Endothelial cell of umbilical vein (primary cell): Measurements from ENCODE around the gene CNTNAP2. TPM values are rescaled to one million over a fixed set of nuclear protein-coding genes. Genes with fewer than 3 reads are reported as not detected.

Experiments
- BruUV-seq: library from RNA; stranded (reverse); fragments of 400-500 nt; replicated peaks from 2 replicates; lab custom pipeline; 2021; lab: Mats Ljungman, UMichigan
- CTCF ChIA-PET: fragments of 300-600, 350-600 bp; sonication (Branson Sonifier 250); formaldehyde crosslinking; loops from one replicate; lab custom pipeline; 2021; ENCODE audit warnings: antibody characterized with exemption, inconsistent platforms; lab: Charles Lee
- POLR2A ChIA-PET: fragments of 300-600, 350-600 bp; sonication (Branson Sonifier 250); formaldehyde crosslinking; loops from one replicate; lab custom pipeline; 2021; ENCODE audit warnings: antibody characterized with exemption, inconsistent platforms; lab: Charles Lee
- DNase-seq: peaks from one replicate; pipeline ENCODE4 v3.0.0-alpha.2; 2011; ENCODE audit warnings: low read depth, low spot score
- FAIRE-seq: peaks from 2 replicates; lab custom pipeline; 2011; peaks lifted over from hg19 to GRCh38; lab: Jason Lieb, UNC
- H2AFZ ChIP-seq: 2 replicates; pipeline ENCODE4 v1.6.0; 2012; ENCODE audit warnings: low read depth, low read length, control low read depth, inconsistent platforms
- H3K27ac ChIP-seq: 2 replicates; pipeline ENCODE4 v1.5.1; 2011; ENCODE audit warnings: low read depth, mild to moderate bottlenecking, control low read depth, low read length, moderate library complexity; ENCODE audit not compliant: insufficient read depth
- H3K27me3 ChIP-seq, 2 experiments: 2 replicates each; pipeline versions ENCODE4 v1.6.0 to v1.6.1; 2011; ENCODE audit warnings: low read length in 2 of 2, mixed read lengths in 1 of 2; ENCODE audit not compliant: control insufficient read depth in 2 of 2, insufficient read depth in 2 of 2
- H3K36me3 ChIP-seq, 2 experiments: 2 replicates in 1 of 2; 3 replicates in 1 of 2; pipeline ENCODE4 v1.5.1; 2011; ENCODE audit warnings: low read length in 2 of 2, mild to moderate bottlenecking in 1 of 2, moderate library complexity in 1 of 2; ENCODE audit not compliant: control insufficient read depth in 2 of 2, insufficient read depth in 2 of 2; ENCODE audit errors: extremely low read depth in 1 of 2
- H3K4me1 ChIP-seq: 3 replicates; pipeline ENCODE4 v1.5.1; 2011; ENCODE audit warnings: mild to moderate bottlenecking, low read length; ENCODE audit not compliant: control insufficient read depth, insufficient read depth; ENCODE audit errors: extremely low read depth
- H3K4me2 ChIP-seq: 2 replicates; pipeline ENCODE4 v1.6.1; 2011; ENCODE audit warnings: low read length, control low read depth, mixed read lengths; ENCODE audit not compliant: insufficient read depth
- H3K4me3 ChIP-seq, 3 experiments: fragments of 200-600 bp in 1 of 3; sonication (generic), shearing (Covaris generic) in 1 of 3; replicated peaks in 1 of 3; 2 replicates each; pipeline ENCODE4 v1.5.1; 2011 to 2016; ENCODE audit warnings: control low read depth in 3 of 3, low read length in 3 of 3, mild to moderate bottlenecking in 2 of 3, inconsistent platforms in 1 of 3, low read depth in 1 of 3, moderate library complexity in 1 of 3; ENCODE audit not compliant: insufficient read depth in 1 of 3
- H3K79me2 ChIP-seq: 2 replicates; pipeline ENCODE4 v1.6.0; 2012; ENCODE audit warnings: low read length, inconsistent platforms; ENCODE audit not compliant: control insufficient read depth, insufficient read depth
- H3K9ac ChIP-seq: replicated peaks from 2 replicates; pipeline ENCODE3; 2011; ENCODE audit warnings: low read length, control low read depth; ENCODE audit not compliant: insufficient read depth; ENCODE audit errors: extremely low read depth
- H3K9me1 ChIP-seq: replicated peaks from 3 replicates; pipeline ENCODE4 v1.6.0; 2011; ENCODE audit warnings: mild to moderate bottlenecking, low read length; ENCODE audit not compliant: control insufficient read depth, insufficient read depth; ENCODE audit errors: extremely low read depth
- H3K9me3 ChIP-seq: replicated peaks from 2 replicates; pipeline ENCODE4 v1.5.1; 2012; ENCODE audit warnings: low read length, inconsistent platforms; ENCODE audit not compliant: control insufficient read depth, insufficient read depth
- H4K20me1 ChIP-seq: replicated peaks from 2 replicates; pipeline ENCODE3; 2011; ENCODE audit warnings: mild to moderate bottlenecking, low read length; ENCODE audit not compliant: control insufficient read depth, insufficient read depth; ENCODE audit errors: extremely low read depth
- EZH2 ChIP-seq: IDR thresholded peaks from 2 replicates; pipeline ENCODE4 v1.6.1; 2012; ENCODE audit warnings: borderline replicate concordance, low read depth, mild to moderate bottlenecking, moderate library complexity, low read length, inconsistent platforms; ENCODE audit not compliant: severe bottlenecking
- FOS ChIP-seq: IDR thresholded peaks from 2 replicates; pipeline ENCODE4 v1.6.1; 2011; ENCODE audit warnings: mild to moderate bottlenecking, low read length, moderate library complexity, borderline replicate concordance; ENCODE audit not compliant: insufficient read depth
- GATA2 ChIP-seq: IDR thresholded peaks from 2 replicates; pipeline ENCODE4 v1.7.0; 2011; ENCODE audit warnings: low read depth, mild to moderate bottlenecking, moderate library complexity, mixed read lengths, low read length; ENCODE audit not compliant: insufficient read length, insufficient read depth
- JUN ChIP-seq: IDR thresholded peaks from 2 replicates; pipeline ENCODE4 v1.6.1; 2011; ENCODE audit warnings: borderline replicate concordance, low read depth; ENCODE audit not compliant: insufficient read length, insufficient read depth
- MYC ChIP-seq: IDR thresholded peaks from one replicate; pipeline ENCODE4 v1.6.1; 2011; ENCODE audit warnings: mild to moderate bottlenecking, low read depth, low read length
- POLR2A ChIP-seq: IDR thresholded peaks from 2 replicates; pipeline ENCODE4 v1.6.1; 2012; ENCODE audit warnings: low read depth, mild to moderate bottlenecking, control low read depth, low read length
- POLR2AphosphoS5 ChIP-seq: IDR thresholded peaks from 2 replicates; pipeline ENCODE4 v1.6.1; 2012; ENCODE audit warnings: low read depth, mild to moderate bottlenecking, control low read depth, low read length, moderate library complexity; ENCODE audit not compliant: insufficient read depth
- dilution Hi-C: fragments of 300-500 bp; cut with MboI; formaldehyde crosslinking; loops from one replicate; pipeline ENCODE4 v1.15.0; 2019; ENCODE audit warnings: low sequenced_read_pairs; ENCODE audit not compliant: extremely low pct_ligation_motif_present
- intact Hi-C: fragments of 100-400 bp; cut with micrococcal nuclease; formaldehyde crosslinking; loops from one replicate; pipeline ENCODE4 v1.10.0; 2022
- polyA plus RNA-seq, 4 experiments: library from polyadenylated mRNA; depleted of rRNA in 3 of 4; stranded (reverse) in 3 of 4; unstranded in 1 of 4; fragments of >200 nt; gene quantifications; 2 replicates each; pipeline versions ENCODE4 v1.2.1 to v1.2.3, GENCODE V29; 2011 to 2012; ENCODE audit warnings: missing spikeins in 1 of 4
- total RNA-seq: library from RNA; stranded (reverse); gene quantifications from 2 replicates; pipeline ENCODE4 v1.2.3, GENCODE V29; 2021
- TF ChIP-seq, protein P1 (sequence below): IDR thresholded peaks from 2 replicates; pipeline ENCODE4 v1.6.1; 2011; ENCODE audit not compliant: insufficient read depth, insufficient read length
- TF ChIP-seq, protein P2 (sequence below), 2 donors: IDR thresholded peaks; 1 replicate in 1 of 2; 2 replicates in 1 of 2; pipeline ENCODE4 v1.5.1; 2011; ENCODE audit warnings: low read length in 2 of 2, mild to moderate bottlenecking in 2 of 2, moderate library complexity in 2 of 2, control low read depth in 1 of 2, inconsistent platforms in 1 of 2, low read depth in 1 of 2; ENCODE audit not compliant: insufficient read depth in 1 of 2; ENCODE audit errors: extremely low read depth in 1 of 2

CNTNAP2 gene
- total and polyA plus RNA-seq, 2 donors (not counting 3 experiments of a cell fraction or from before 2014, with no cell fraction given) = not detected

DNA sequence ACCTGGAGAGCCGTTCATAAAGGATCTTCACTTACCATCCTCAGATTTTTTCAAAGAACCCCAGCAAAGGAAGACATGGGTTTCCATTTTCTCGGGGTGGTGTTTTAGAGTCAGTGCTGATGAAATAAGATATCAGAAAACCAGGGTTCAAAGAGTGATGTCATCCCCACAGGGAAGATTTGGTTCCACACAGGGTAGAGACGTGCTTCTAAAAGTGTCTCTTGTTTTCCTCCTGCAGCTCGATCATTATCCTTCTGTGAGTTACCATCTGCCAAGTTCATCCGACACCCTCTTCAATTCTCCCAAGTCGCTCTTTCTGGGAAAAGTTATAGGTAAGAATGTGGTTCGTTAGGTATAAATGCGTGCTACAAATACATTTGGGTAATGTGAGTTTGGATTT is 2150.2 kb downstream of the CNTNAP2 start:
- H3K36me3 ChIP-seq = no peaks in the 10 kb centered on the region
- H3K4me1 ChIP-seq = no peaks in the 10 kb centered on the region
- H3K27ac ChIP-seq = no peak overlapping the region
- FAIRE-seq (no peak), DNase-seq (no peak)
- no peaks in the 10 kb centered on the region for H3K9me3 ChIP-seq
- CTCF ChIA-PET = no interaction called here
- no peak overlapping the region for H3K4me3 ChIP-seq
- POLR2A ChIA-PET = no interaction called here
- intact Hi-C loops = no loop called here
- H3K79me2 ChIP-seq = no peaks in the 10 kb centered on the region
- TF ChIP-seq EZH2 (no peak), JUN (no peak), GATA2 (no peak), FOS (no peak), POLR2A (no peak), MYC (no peak), POLR2AphosphoS5 (no peak)
- TF ChIP-seq, protein P1, sequence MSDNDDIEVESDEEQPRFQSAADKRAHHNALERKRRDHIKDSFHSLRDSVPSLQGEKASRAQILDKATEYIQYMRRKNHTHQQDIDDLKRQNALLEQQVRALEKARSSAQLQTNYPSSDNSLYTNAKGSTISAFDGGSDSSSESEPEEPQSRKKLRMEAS = no peak
- TF ChIP-seq, protein P2, sequence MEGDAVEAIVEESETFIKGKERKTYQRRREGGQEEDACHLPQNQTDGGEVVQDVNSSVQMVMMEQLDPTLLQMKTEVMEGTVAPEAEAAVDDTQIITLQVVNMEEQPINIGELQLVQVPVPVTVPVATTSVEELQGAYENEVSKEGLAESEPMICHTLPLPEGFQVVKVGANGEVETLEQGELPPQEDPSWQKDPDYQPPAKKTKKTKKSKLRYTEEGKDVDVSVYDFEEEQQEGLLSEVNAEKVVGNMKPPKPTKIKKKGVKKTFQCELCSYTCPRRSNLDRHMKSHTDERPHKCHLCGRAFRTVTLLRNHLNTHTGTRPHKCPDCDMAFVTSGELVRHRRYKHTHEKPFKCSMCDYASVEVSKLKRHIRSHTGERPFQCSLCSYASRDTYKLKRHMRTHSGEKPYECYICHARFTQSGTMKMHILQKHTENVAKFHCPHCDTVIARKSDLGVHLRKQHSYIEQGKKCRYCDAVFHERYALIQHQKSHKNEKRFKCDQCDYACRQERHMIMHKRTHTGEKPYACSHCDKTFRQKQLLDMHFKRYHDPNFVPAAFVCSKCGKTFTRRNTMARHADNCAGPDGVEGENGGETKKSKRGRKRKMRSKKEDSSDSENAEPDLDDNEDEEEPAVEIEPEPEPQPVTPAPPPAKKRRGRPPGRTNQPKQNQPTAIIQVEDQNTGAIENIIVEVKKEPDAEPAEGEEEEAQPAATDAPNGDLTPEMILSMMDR (IDR thresholded peaks at IDR 0.05; ENCODE audit: extremely low read depth in 1 of 2, insufficient read depth in 1 of 2, low read depth in 1 of 2, low read length in 2 of 2) = no peak
- H2AFZ ChIP-seq = no peak overlapping the region
- no peaks in the 10 kb centered on the region for H3K9me1 ChIP-seq
- no peaks in the 10 kb centered on the region for H4K20me1 ChIP-seq
- H3K4me2 ChIP-seq = no peak overlapping the region
- dilution Hi-C loops = no loop called here
- BruUV-seq = no TSS peak
- no peaks in the 10 kb centered on the region for H3K27me3 ChIP-seq
- no peak overlapping the region for H3K9ac ChIP-seq
